ENCODE measurements around the gene PLEKHM2.

DNA sequence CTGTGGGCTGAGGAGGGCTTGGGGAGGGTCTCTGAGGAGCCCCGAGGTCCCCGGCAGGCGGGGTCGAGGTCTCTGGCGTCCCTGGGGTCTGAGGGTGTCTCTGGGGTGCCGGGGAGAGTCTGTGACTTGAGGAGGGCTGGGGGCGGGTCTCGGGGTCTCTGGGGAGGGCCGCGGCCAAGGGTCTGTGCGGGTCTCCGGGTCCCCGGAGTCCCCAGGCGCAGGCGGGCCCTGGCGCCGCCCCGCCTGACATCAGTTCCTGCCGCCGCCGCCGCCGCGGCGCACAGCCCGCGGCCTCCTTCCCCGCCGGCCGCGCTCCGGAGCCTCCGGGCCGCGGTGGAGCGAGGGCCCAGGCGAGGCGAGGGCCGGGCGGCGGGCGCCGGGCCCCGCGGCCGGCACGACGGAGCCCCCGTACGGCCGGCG, at the start of gene PLEKHM2:
- TF ChIP-seq ISL1 (CRISPR knock-in tag; IDR thresholded peaks at IDR 0.05) = no peak
- TF ChIP-seq, protein P1, sequence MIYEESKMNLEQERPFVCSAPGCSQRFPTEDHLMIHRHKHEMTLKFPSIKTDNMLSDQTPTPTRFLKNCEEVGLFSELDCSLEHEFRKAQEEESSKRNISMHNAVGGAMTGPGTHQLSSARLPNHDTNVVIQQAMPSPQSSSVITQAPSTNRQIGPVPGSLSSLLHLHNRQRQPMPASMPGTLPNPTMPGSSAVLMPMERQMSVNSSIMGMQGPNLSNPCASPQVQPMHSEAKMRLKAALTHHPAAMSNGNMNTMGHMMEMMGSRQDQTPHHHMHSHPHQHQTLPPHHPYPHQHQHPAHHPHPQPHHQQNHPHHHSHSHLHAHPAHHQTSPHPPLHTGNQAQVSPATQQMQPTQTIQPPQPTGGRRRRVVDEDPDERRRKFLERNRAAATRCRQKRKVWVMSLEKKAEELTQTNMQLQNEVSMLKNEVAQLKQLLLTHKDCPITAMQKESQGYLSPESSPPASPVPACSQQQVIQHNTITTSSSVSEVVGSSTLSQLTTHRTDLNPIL (CRISPR knock-in tag; IDR thresholded peaks at IDR 0.05; ENCODE audit: low read depth) = no peak
- TF ChIP-seq PPARA (CRISPR knock-in tag; IDR thresholded peaks at IDR 0.05; ENCODE audit: borderline replicate concordance) = no peak
